HK-2 (cell line): ENCODE results near the gene LTBP2.

Experiments
- DNase-seq: peaks from one replicate; pipeline ENCODE4 v3.0.0-alpha.2; 2018; ENCODE audit not compliant: unreplicated experiment

LTBP2 gene

GRCh38 chr14:74611650-74612349 is at the start of gene LTBP2:
Gene LTBP2, minus strand, starts transcription at chr14:74612237. Its CDS starts 293 bp downstream, at chr14:74611944.
- no peak for DNase-seq

GRCh38 chr14:74660863-74661262 is 48.8 kb upstream of the LTBP2 start:
- DNase-seq, result no peak

- no peak for DNase-seq
Measured at GRCh38 chr14:74660167-74660566, 48.1 kb upstream of the LTBP2 start.

- no peak for DNase-seq
Measured at GRCh38 chr14:74658535-74659131, 46.6 kb upstream of the LTBP2 start.

- DNase-seq, result no peak
Measured at GRCh38 chr14:74656964-74657363, 44.9 kb upstream of the LTBP2 start.

- DNase-seq, result no peak
Measured at GRCh38 chr14:74655599-74656395, 43.8 kb upstream of the LTBP2 start.

GRCh38 chr14:74654931-74655330 is 42.9 kb upstream of the LTBP2 start:
- no peak for DNase-seq

GRCh38 chr14:74653386-74654138 is 41.5 kb upstream of the LTBP2 start:
- DNase-seq, result no peak

- DNase-seq, result no peak
Measured at GRCh38 chr14:74652541-74652940, 40.5 kb upstream of the LTBP2 start.

- DNase-seq, result no peak
Measured at GRCh38 chr14:74650927-74651686, 39.1 kb upstream of the LTBP2 start.

- DNase-seq, result no peak
Measured at GRCh38 chr14:74649673-74650072, 37.6 kb upstream of the LTBP2 start.

- DNase-seq, result no peak
Measured at GRCh38 chr14:74649167-74649566, 37.1 kb upstream of the LTBP2 start.

- DNase-seq, result no peak
Measured at GRCh38 chr14:74648601-74649000, 36.6 kb upstream of the LTBP2 start.

GRCh38 chr14:74647678-74648461 is 35.8 kb upstream of the LTBP2 start:
- no peak for DNase-seq

- no peak for DNase-seq
Measured at GRCh38 chr14:74647061-74647677, 35.1 kb upstream of the LTBP2 start.

- DNase-seq, result no peak
Measured at GRCh38 chr14:74645756-74646470, 33.9 kb upstream of the LTBP2 start.

- no peak for DNase-seq
Measured at GRCh38 chr14:74645244-74645643, 33.2 kb upstream of the LTBP2 start.

- no peak for DNase-seq
Measured at GRCh38 chr14:74641601-74642391, 29.8 kb upstream of the LTBP2 start.

- DNase-seq, result no peak
Measured at GRCh38 chr14:74638966-74639365, 26.9 kb upstream of the LTBP2 start.
